SU-DHL-6 (cell line): ENCODE results near the gene FTL.

Source experiments
- H2AFZ ChIP-seq: fragments of 200-600 bp; sonication (generic); 2 replicates; pipeline ENCODE4 v1.6.1; 2014; ENCODE audit warnings: low read depth, mild to moderate bottlenecking, moderate library complexity, mixed read lengths, antibody characterized with exemption, low read length; ENCODE audit not compliant: severe bottlenecking
- H3F3A ChIP-seq: fragments of 200-600 bp; shearing (Covaris generic); 2 replicates; pipeline ENCODE4 v1.6.0; 2016; ENCODE audit warnings: antibody characterized with exemption, mild to moderate bottlenecking; ENCODE audit not compliant: insufficient read depth
- H3K27ac ChIP-seq: fragments of 200-600 bp; sonication (generic); 2 replicates; pipeline ENCODE4 v1.5.1; 2016; ENCODE audit warnings: low read depth, mild to moderate bottlenecking, low read length, moderate library complexity, mixed read lengths
- H3K27me3 ChIP-seq: fragments of 200-600 bp; sonication (generic), shearing (Covaris generic); 2 replicates; pipeline ENCODE4 v1.6.0; 2014; ENCODE audit warnings: mild to moderate bottlenecking, low read length
- H3K36me3 ChIP-seq: fragments of 200-600 bp; sonication (generic); 2 replicates; pipeline ENCODE4 v1.6.1; 2014; ENCODE audit warnings: mild to moderate bottlenecking, low read length, mixed read lengths
- H3K4me2 ChIP-seq: fragments of 300-600, 200-600 bp; shearing (Covaris generic), sonication (generic); 2 replicates; pipeline ENCODE4 v1.6.0; 2014; ENCODE audit warnings: low read length, low read depth, mild to moderate bottlenecking; ENCODE audit not compliant: poor library complexity, severe bottlenecking
- H3K4me3 ChIP-seq: fragments of 200-600 bp; sonication (generic); 2 replicates; pipeline ENCODE4 v1.5.1; 2014; ENCODE audit warnings: antibody characterized with exemption, low read length, mild to moderate bottlenecking, mixed read lengths; ENCODE audit not compliant: insufficient read depth, poor library complexity, severe bottlenecking
- H3K79me2 ChIP-seq: fragments of 200-600 bp; sonication (generic); 2 replicates; pipeline ENCODE4 v1.6.1; 2014; ENCODE audit warnings: mild to moderate bottlenecking, low read length, moderate library complexity; ENCODE audit not compliant: insufficient read depth
- H3K9ac ChIP-seq: fragments of 200-600 bp; sonication (generic); 2 replicates; pipeline ENCODE4 v1.7.0; 2014; ENCODE audit warnings: mild to moderate bottlenecking, low read length
- H3K9me2 ChIP-seq: fragments of 200-600 bp; sonication (generic); replicated peaks from 2 replicates; pipeline ENCODE4 v1.6.1; 2014; ENCODE audit warnings: low read length; ENCODE audit not compliant: insufficient read depth
- H3K9me3 ChIP-seq: fragments of 200-600 bp; sonication (generic); 2 replicates; pipeline ENCODE4 v1.6.1; 2014; ENCODE audit warnings: low read length, mixed read lengths; ENCODE audit not compliant: insufficient read depth
- H4K20me1 ChIP-seq: fragments of 200-600 bp; sonication (generic); 2 replicates; pipeline ENCODE4 v1.6.1; 2014; ENCODE audit warnings: low read depth, mild to moderate bottlenecking, antibody characterized with exemption, low read length, moderate library complexity, mixed read lengths
- CTCF ChIP-seq: fragments of 200-600 bp; sonication (generic); IDR thresholded peaks from one replicate; pipeline ENCODE4 v1.5.1; 2017; ENCODE audit warnings: antibody characterized with exemption, mild to moderate bottlenecking, low read length, moderate library complexity; ENCODE audit not compliant: insufficient read depth, poor library complexity, severe bottlenecking
- EZH2phosphoT487 ChIP-seq: fragments of 200-600 bp; sonication (generic), shearing (Covaris generic); conservative IDR thresholded peaks from 2 replicates; pipeline ENCODE4 v1.6.1; 2018; ENCODE audit warnings: mild to moderate bottlenecking, antibody characterized with exemption, low read length, moderate library complexity, mixed read lengths

FTL gene

GRCh38 chr19:48962029-48962848, 2.9 kb upstream of the FTL start:
- Histone ChIP-seq H3F3A (peaks cover 44% of the 10 kb centered on the region), H3K9ac (peak overlapping the region; percentile 62), H3K27ac (peak overlapping the region; percentile 91)

GRCh38 chr19:48962849-48963165, 2.3 kb upstream of the FTL start:
- Histone ChIP-seq H3F3A (peaks cover 49% of the 10 kb centered on the region), H3K27ac (peak overlapping the region; percentile 91), H3K9ac (peak overlapping the region; percentile 62), H3K79me2 (peaks cover 14% of the 10 kb centered on the region), H3K36me3 (no peaks in the 10 kb centered on the region), H3K9me2 (no peaks in the 10 kb centered on the region), H4K20me1 (no peaks in the 10 kb centered on the region), H3K27me3 (no peaks in the 10 kb centered on the region), H2AFZ (no peak overlapping the region), H3K9me3 (no peaks in the 10 kb centered on the region), H3K4me2 (peak overlapping the region; percentile 87), H3K4me3 (peak overlapping the region; percentile 35)
- no peak for TF ChIP-seq CTCF
- no peak for TF ChIP-seq EZH2phosphoT487

More at GRCh38 chr19:48962029-48962848, 2.9 kb upstream of the FTL start:
- Histone ChIP-seq H4K20me1 (no peaks in the 10 kb centered on the region), H2AFZ (no peak overlapping the region), H3K4me2 (peak overlapping the region; percentile 87), H3K4me3 (peak overlapping the region; percentile 35), H3K27me3 (no peaks in the 10 kb centered on the region), H3K79me2 (peaks cover 14% of the 10 kb centered on the region), H3K36me3 (no peaks in the 10 kb centered on the region), H3K9me3 (no peaks in the 10 kb centered on the region), H3K9me2 (no peaks in the 10 kb centered on the region)
- no peak for TF ChIP-seq CTCF
- TF ChIP-seq EZH2phosphoT487 = no peak

GRCh38 chr19:48963371-48964204, 1.5 kb upstream of the FTL start:
- Histone ChIP-seq H3K4me3 (peak overlapping the region; percentile 50), H3K27me3 (no peaks in the 10 kb centered on the region), H4K20me1 (no peaks in the 10 kb centered on the region), H3K9me2 (no peaks in the 10 kb centered on the region), H3K27ac (peak overlapping the region; percentile 91), H2AFZ (peak overlapping the region; percentile 15), H3K9me3 (no peaks in the 10 kb centered on the region), H3K36me3 (no peaks in the 10 kb centered on the region), H3K79me2 (peaks cover 14% of the 10 kb centered on the region), H3K9ac (peak overlapping the region; percentile 62), H3K4me2 (peak overlapping the region; percentile 87), H3F3A (peaks cover 54% of the 10 kb centered on the region)
- TF ChIP-seq EZH2phosphoT487 = no peak
- TF ChIP-seq CTCF = no peak
